H1 (cell line): ENCODE results near the gene QRICH1. TPM values are rescaled to one million over a fixed set of nuclear protein-coding genes. Genes with fewer than 3 reads are reported as not detected.

Experiments used
- CTCF ChIA-PET: fragments of 300-600 bp; sonication (Branson Sonifier 250); formaldehyde crosslinking; loops from one replicate; lab custom pipeline; 2021; ENCODE audit not compliant: partially characterized antibody; lab: Charles Lee
- POLR2A ChIA-PET: fragments of 300-600 bp; sonication (Branson Sonifier 250); formaldehyde crosslinking; loops from one replicate; lab custom pipeline; 2021; ENCODE audit warnings: inconsistent platforms; ENCODE audit not compliant: partially characterized antibody; lab: Charles Lee
- DNase-seq, 2 experiments: peaks; one replicate each; pipeline versions ENCODE4 v3.0.0 to v3.0.0-alpha.2; 2010 to 2022; ENCODE audit warnings: low spot score in 2 of 2, low read depth in 1 of 2, mixed read lengths in 1 of 2
- FAIRE-seq: peaks from 2 replicates; lab custom pipeline; 2011; peaks lifted over from hg19 to GRCh38; lab: Jason Lieb, UNC
- H2AFZ ChIP-seq: 2 replicates; pipeline ENCODE4 v1.8.1; 2012; ENCODE audit warnings: low read length, inconsistent platforms
- H2AK5ac ChIP-seq: 2 replicates; pipeline ENCODE4 v1.6.1; 2013; ENCODE audit warnings: low read depth, low read length
- H2BK120ac ChIP-seq: replicated peaks from 2 replicates; pipeline ENCODE3; 2013; ENCODE audit warnings: low read depth, low read length, inconsistent platforms
- H2BK12ac ChIP-seq: 2 replicates; pipeline ENCODE4 v1.6.1; 2013; ENCODE audit warnings: low read depth, low read length
- H2BK15ac ChIP-seq: 2 replicates; pipeline ENCODE4 v1.6.1; 2013; ENCODE audit warnings: low read length
- H2BK20ac ChIP-seq: 2 replicates; pipeline ENCODE4 v1.6.1; 2013; ENCODE audit warnings: low read length
- H2BK5ac ChIP-seq: 2 replicates; pipeline ENCODE4 v1.6.1; 2013; ENCODE audit warnings: low read depth, low read length
- H3K14ac ChIP-seq: 2 replicates; pipeline ENCODE4 v1.6.1; 2013; ENCODE audit warnings: inconsistent platforms; ENCODE audit not compliant: insufficient read length
- H3K18ac ChIP-seq: 2 replicates; pipeline ENCODE4 v1.6.1; 2013; ENCODE audit warnings: low read length; ENCODE audit errors: extremely low read depth
- H3K23ac ChIP-seq: 2 replicates; pipeline ENCODE4 v1.6.1; 2013; ENCODE audit warnings: inconsistent platforms; ENCODE audit not compliant: insufficient read length
- H3K23me2 ChIP-seq: 2 replicates; pipeline ENCODE4 v1.6.1; 2013; ENCODE audit warnings: low read depth, low read length
- H3K27ac ChIP-seq: 2 replicates; pipeline ENCODE4 v1.6.1; 2011; ENCODE audit warnings: low read depth, low read length, inconsistent platforms
- H3K27me3 ChIP-seq, 4 experiments: replicated peaks in 1 of 4; 1 replicate in 1 of 4; 2 replicates in 3 of 4; pipeline versions ENCODE4 v1.6.1 to v1.8.1; 2011 to 2013; ENCODE audit warnings: low read length in 3 of 4, mild to moderate bottlenecking in 3 of 4, inconsistent platforms in 2 of 4, mixed read lengths in 2 of 4, moderate library complexity in 1 of 4; ENCODE audit not compliant: control insufficient read depth in 3 of 4, insufficient read depth in 3 of 4; ENCODE audit errors: extremely low read depth in 1 of 4
- H3K36me3 ChIP-seq, 4 experiments: 2 replicates each; pipeline versions ENCODE4 v1.6.1 to v1.8.1; 2011 to 2013; ENCODE audit warnings: mild to moderate bottlenecking in 4 of 4, low read length in 3 of 4, moderate library complexity in 2 of 4, control low read depth in 1 of 4, inconsistent platforms in 1 of 4; ENCODE audit not compliant: insufficient read depth in 4 of 4, control insufficient read depth in 2 of 4
- H3K4ac ChIP-seq: replicated peaks from 2 replicates; pipeline ENCODE3; 2013; ENCODE audit warnings: low read length, low read depth, mixed read lengths, inconsistent platforms; ENCODE audit not compliant: insufficient read length
- H3K4me1 ChIP-seq, 4 experiments: replicated peaks in 1 of 4; 1 replicate in 1 of 4; 2 replicates in 3 of 4; pipeline versions ENCODE4 v1.6.1 to v1.8.1; 2011 to 2013; ENCODE audit warnings: low read length in 3 of 4, inconsistent platforms in 2 of 4, mixed read lengths in 1 of 4; ENCODE audit not compliant: insufficient read depth in 4 of 4, control insufficient read depth in 3 of 4
- H3K4me2 ChIP-seq, 2 experiments: 2 replicates each; pipeline versions ENCODE4 v1.6.1 to v1.8.1; 2011 to 2013; ENCODE audit warnings: low read depth in 2 of 2, low read length in 2 of 2, control low read depth in 1 of 2, inconsistent platforms in 1 of 2, mild to moderate bottlenecking in 1 of 2; ENCODE audit not compliant: insufficient read depth in 1 of 2
- H3K4me3 ChIP-seq, 4 experiments: fragments of 200-600, 300-600 bp in 1 of 4; sonication (generic), shearing (Covaris generic), sonication (Bioruptor Twin) in 1 of 4; 2 replicates each; pipeline versions ENCODE4 v1.5.1 to v1.8.1; 2011 to 2016; ENCODE audit warnings: low read length in 4 of 4, low read depth in 3 of 4, control low read depth in 2 of 4, inconsistent platforms in 2 of 4, mild to moderate bottlenecking in 2 of 4, mixed read lengths in 1 of 4, moderate library complexity in 1 of 4; ENCODE audit not compliant: insufficient read depth in 2 of 4; ENCODE audit errors: extremely low read depth in 1 of 4
- H3K56ac ChIP-seq: replicated peaks from 2 replicates; pipeline ENCODE3; 2013; ENCODE audit warnings: low read depth, mild to moderate bottlenecking, mixed read lengths, low read length, inconsistent platforms; ENCODE audit not compliant: insufficient read length
- H3K79me1 ChIP-seq: 2 replicates; pipeline ENCODE4 v1.6.1; 2013; ENCODE audit warnings: low read depth, low read length, control low read depth
- H3K79me2 ChIP-seq, 2 experiments: 2 replicates each; pipeline versions ENCODE4 v1.6.1 to v1.8.1; 2012 to 2013; ENCODE audit warnings: low read length in 2 of 2, mild to moderate bottlenecking in 2 of 2, inconsistent platforms in 1 of 2; ENCODE audit not compliant: insufficient read depth in 2 of 2, control insufficient read depth in 1 of 2
- H3K9ac ChIP-seq, 4 experiments: replicated peaks in 1 of 4; 1 replicate in 1 of 4; 2 replicates in 3 of 4; pipeline versions ENCODE4 v1.6.1 to v1.8.1; 2011 to 2013; ENCODE audit warnings: low read depth in 3 of 4, low read length in 3 of 4, control low read depth in 2 of 4, mild to moderate bottlenecking in 2 of 4, moderate library complexity in 2 of 4, inconsistent platforms in 1 of 4; ENCODE audit errors: extremely low read depth in 1 of 4
- H3K9me3 ChIP-seq, 2 experiments: 2 replicates each; pipeline versions ENCODE4 v1.6.1 to v1.8.1; 2012 to 2013; ENCODE audit warnings: mild to moderate bottlenecking in 2 of 2, moderate library complexity in 2 of 2, control low read depth in 1 of 2, inconsistent platforms in 1 of 2, low read depth in 1 of 2, low read length in 1 of 2, mixed read lengths in 1 of 2; ENCODE audit not compliant: insufficient read depth in 2 of 2
- H4K20me1 ChIP-seq, 2 experiments: replicated peaks in 1 of 2; 2 replicates each; pipeline versions ENCODE3 to v1.8.1; 2011 to 2013; ENCODE audit warnings: inconsistent platforms in 2 of 2, low read length in 2 of 2, mild to moderate bottlenecking in 1 of 2; ENCODE audit not compliant: insufficient read depth in 2 of 2, control insufficient read depth in 1 of 2
- H4K5ac ChIP-seq: 2 replicates; pipeline ENCODE4 v1.6.1; 2013; ENCODE audit warnings: low read length, low read depth, mixed read lengths, inconsistent platforms; ENCODE audit not compliant: insufficient read length
- H4K8ac ChIP-seq: 2 replicates; pipeline ENCODE4 v1.8.0; 2013; ENCODE audit warnings: mild to moderate bottlenecking, moderate library complexity, low read length, inconsistent platforms; ENCODE audit not compliant: insufficient read depth; ENCODE audit errors: extremely low read depth
- H4K91ac ChIP-seq: replicated peaks from 2 replicates; pipeline ENCODE3; 2013; ENCODE audit warnings: low read length, mixed read lengths, inconsistent platforms; ENCODE audit not compliant: insufficient read length
- CTCF ChIP-seq, 3 experiments: IDR thresholded peaks; 1 replicate in 2 of 3; 2 replicates in 1 of 3; pipeline versions ENCODE4 v1.5.1 to v1.6.1; 2011; ENCODE audit warnings: low read length in 3 of 3, mild to moderate bottlenecking in 3 of 3, inconsistent platforms in 2 of 3, low read depth in 1 of 3, moderate library complexity in 1 of 3; ENCODE audit not compliant: insufficient read depth in 1 of 3; ENCODE audit errors: control extremely low read depth in 1 of 3
- MAX ChIP-seq: IDR thresholded peaks from 2 replicates; pipeline ENCODE4 v1.6.1; 2012; ENCODE audit warnings: inconsistent platforms
- WGBS, 2 experiments: shearing (Covaris generic) in 1 of 2; methylation state at CpG; one replicate each; pipeline versions ENCODE4 v1.1.6 to v1.1.7; 2013 to 2015; ENCODE audit warnings: low lambda C conversion rate in 2 of 2, mixed read lengths in 2 of 2, inconsistent platforms in 1 of 2, low coverage in 1 of 2, missing lambda C conversion rate in 1 of 2; ENCODE audit not compliant: insufficient replicate concordance in 2 of 2, insufficient coverage in 1 of 2, insufficient read length in 1 of 2; ENCODE audit errors: extremely low coverage in 1 of 2, missing lambda C conversion rate in 1 of 2; 5-methylcytosine and 5-hydroxymethylcytosine counted together
- polyA plus RNA-seq, 7 experiments: library from polyadenylated mRNA; depleted of rRNA in 3 of 7; stranded (reverse) in 5 of 7; unstranded in 2 of 7; fragments of >200 nt in 5 of 7; fragments of 200-250 nt in 2 of 7; gene quantifications; 1 replicate in 5 of 7; 2 replicates in 1 of 7; 4 replicates in 1 of 7; pipeline versions ENCODE4 v1.2.1 to v1.2.3, GENCODE V29; 2011 to 2013; ENCODE audit warnings: missing spikeins in 2 of 7, mixed read lengths in 2 of 7
- total RNA-seq: library from RNA; stranded (reverse); fragmentation: NEBNext Ultra II Directional; extraction: Animal tissue kit (Norgen Biotek cat#: 25700); gene quantifications from 2 replicates; pipeline ENCODE4 v1.2.1, GENCODE V29; 2021

QRICH1 gene
- total and polyA plus RNA-seq, 2 of the 8 experiments (the other 6 are each of a cell fraction or from before 2014, with no cell fraction given), result 128 to 142 TPM

- POLR2A ChIA-PET, result interaction anchor here (33.9 to 38.8 kb wide), 2 partner anchors 1 to 12 kb away, joined by 1518 read pairs; partner anchors contain the start of genes DALRD3, IMPDH2, NDUFAF3 and P4HTM
- no peak for DNase-seq
Measured at GRCh38 chr3:49001155-49001554, 92.7 kb downstream of the QRICH1 start.

More at GRCh38 chr3:49001155-49001554, 92.7 kb downstream of the QRICH1 start:
- Histone ChIP-seq H3K4me2 (no peak overlapping the region), H3K27me3 (no peaks in the 10 kb centered on the region), H3K4me1 (peaks cover 0 to 17% (median 7%) of the 10 kb centered on the region in 4 experiments; a peak in 5 of 7 replicates), H2BK20ac (no peak overlapping the region), H4K20me1 (peaks cover 0 to 4% of the 10 kb centered on the region in 2 experiments), H3K9ac (no peak overlapping the region), H3K23me2 (no peaks in the 10 kb centered on the region), H2AFZ (no peak overlapping the region), H3K18ac (no peak overlapping the region; the same call in 1 of the 2 replicates), H3K79me1 (peaks cover 3% of the 10 kb centered on the region; the same call in 1 of the 2 replicates), H3K56ac (no peak overlapping the region), H2BK15ac (no peak overlapping the region; the same call in 1 of the 2 replicates), H4K91ac (no peak overlapping the region), H2BK120ac (no peak overlapping the region), H3K4ac (no peak overlapping the region), H3K79me2 (no peaks in the 10 kb centered on the region; a peak in 1 of 4 replicates), H3K23ac (no peak overlapping the region), H3K36me3 (no peaks in the 10 kb centered on the region; a peak in 1 of 8 replicates), H3K4me3 (no peak overlapping the region), H2BK5ac (peak overlapping the region; percentile 13; the same call in 1 of the 2 replicates), H4K8ac (no peak overlapping the region), H2BK12ac (no peak overlapping the region), H4K5ac (no peak overlapping the region), H2AK5ac (no peak overlapping the region), H3K27ac (no peak overlapping the region), H3K9me3 (no peaks in the 10 kb centered on the region), H3K14ac (no peak overlapping the region)
- TF ChIP-seq CTCF (IDR thresholded peaks at IDR 0.05; ENCODE audit: control extremely low read depth in 1 of 3, insufficient read depth in 1 of 3, low read depth in 1 of 3, low read length in 3 of 3) (peak in 1 of 3 experiments; percentile 16; a peak in 1 of 4 replicates), MAX (no peak)
- WGBS, 2 experiments, result 87% methylated on average over 6 of the region's 6 CpGs; no CpG with 5 or more reads in 1 of the 2 experiments
- CTCF ChIA-PET, result interaction anchor here (5.1 to 7.3 kb wide), 2 partner anchors 12 to 14 kb away, joined by 42 read pairs; partner anchors contain the start of gene P4HTM
- FAIRE-seq, result no peak
